ENCODE measurements around the gene PARPBP. TPM values are rescaled to one million over a fixed set of nuclear protein-coding genes. Genes with fewer than 3 reads are reported as not detected.

Gene PARPBP
- total and polyA plus RNA-seq, 2 of the 8 experiments (the other 6 are each of a cell fraction or from before 2014, with no cell fraction given), result 10.9 to 38.1 TPM

DNA sequence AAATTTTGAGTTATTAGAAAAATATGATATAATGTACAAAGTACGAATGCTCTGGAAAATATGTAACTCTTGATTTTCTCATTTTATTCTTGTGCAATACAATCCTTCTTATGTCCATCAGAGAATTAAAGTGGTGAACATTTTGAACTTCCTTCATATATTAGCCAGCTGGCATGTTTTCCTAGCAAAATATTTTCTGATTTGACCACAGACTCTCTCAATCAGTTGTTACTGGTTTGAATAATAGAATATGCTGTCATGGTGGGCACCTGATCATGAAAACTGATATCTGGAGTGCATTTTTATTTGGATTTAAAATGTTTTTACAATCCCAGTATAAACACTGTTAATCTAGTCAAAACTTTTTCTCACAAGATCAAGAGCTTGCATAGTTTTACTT, 24.2 kb downstream of the PARPBP start:
- no peak overlapping the region for H4K91ac ChIP-seq (replicated peaks; ENCODE audit: insufficient read length, low read length)
- no peak for TF ChIP-seq RFX5 (IDR thresholded peaks at IDR 0.05; ENCODE audit: borderline replicate concordance, low read depth, low read length)
- no peak for TF ChIP-seq TBP (IDR thresholded peaks at IDR 0.05; ENCODE audit: low read depth, low read length)
- TF ChIP-seq HDAC2 (IDR thresholded peaks at IDR 0.05; ENCODE audit: borderline replicate concordance in 1 of 2, low read depth in 2 of 2, low read length in 2 of 2), result no peak
- no peak for TF ChIP-seq SP2 (IDR thresholded peaks at IDR 0.05; ENCODE audit: low read length)
- TF ChIP-seq PHF8 (conservative IDR thresholded peaks at IDR 0.05; ENCODE audit: low read depth, low read length), result no peak
- no peak for TF ChIP-seq BCL11A (IDR thresholded peaks at IDR 0.05; ENCODE audit: low read depth in 2 of 2, low read length in 2 of 2)
- TF ChIP-seq, protein P1, sequence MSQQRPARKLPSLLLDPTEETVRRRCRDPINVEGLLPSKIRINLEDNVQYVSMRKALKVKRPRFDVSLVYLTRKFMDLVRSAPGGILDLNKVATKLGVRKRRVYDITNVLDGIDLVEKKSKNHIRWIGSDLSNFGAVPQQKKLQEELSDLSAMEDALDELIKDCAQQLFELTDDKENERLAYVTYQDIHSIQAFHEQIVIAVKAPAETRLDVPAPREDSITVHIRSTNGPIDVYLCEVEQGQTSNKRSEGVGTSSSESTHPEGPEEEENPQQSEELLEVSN (IDR thresholded peaks at IDR 0.05), result no peak
- no peak for TF ChIP-seq TEAD4 (IDR thresholded peaks at IDR 0.05; ENCODE audit: low read depth, low read length)
- no peak for TF ChIP-seq CEBPB (IDR thresholded peaks at IDR 0.05; ENCODE audit: low read depth, low read length)
- no peaks in the 10 kb centered on the region for H3K27me3 ChIP-seq (replicated peaks in 1 of 4; ENCODE audit: control insufficient read depth in 3 of 4, extremely low read depth in 1 of 4, insufficient read depth in 3 of 4, low read length in 3 of 4)
- no peaks in the 10 kb centered on the region for H4K20me1 ChIP-seq (replicated peaks in 1 of 2; ENCODE audit: control insufficient read depth in 1 of 2, insufficient read depth in 2 of 2, low read length in 2 of 2)
- no peak overlapping the region for H3K27ac ChIP-seq (ENCODE audit: low read depth, low read length)
- H4K5ac ChIP-seq (ENCODE audit: insufficient read length, low read depth, low read length), result no peak overlapping the region
- H3K23me2 ChIP-seq (ENCODE audit: low read depth, low read length), result no peaks in the 10 kb centered on the region
- ChIA-PET POLR2A (ENCODE audit: partially characterized antibody) (no interaction called here), CTCF (ENCODE audit: partially characterized antibody) (no interaction called here)
- H4K8ac ChIP-seq (ENCODE audit: extremely low read depth, insufficient read depth, low read length), result no peak overlapping the region
- 93% methylated on average over 1 of the region's 1 CpG; no CpG with 5 or more reads in 1 of the 2 experiments for WGBS, 2 experiments (ENCODE audit: extremely low coverage in 1 of 2, insufficient coverage in 1 of 2, insufficient read length in 1 of 2, insufficient replicate concordance in 2 of 2, low coverage in 1 of 2, low lambda C conversion rate in 2 of 2, missing lambda C conversion rate in 1 of 2)
- no peak overlapping the region for H2BK5ac ChIP-seq (ENCODE audit: low read depth, low read length)
- no peak overlapping the region for H2BK20ac ChIP-seq (ENCODE audit: low read length)
- no peak overlapping the region for H3K14ac ChIP-seq (ENCODE audit: insufficient read length)
- H3K36me3 ChIP-seq (ENCODE audit: control insufficient read depth in 2 of 4, insufficient read depth in 4 of 4, low read length in 3 of 4), result peaks cover 0 to 2% (median 0%) of the 10 kb centered on the region in 4 experiments; a peak in 3 of 8 replicates
- H3K9ac ChIP-seq (replicated peaks in 1 of 4; ENCODE audit: extremely low read depth in 1 of 4, low read depth in 3 of 4, low read length in 3 of 4), result no peak overlapping the region
- H3K56ac ChIP-seq (replicated peaks; ENCODE audit: insufficient read length, low read depth, low read length), result no peak overlapping the region
- H2BK15ac ChIP-seq (ENCODE audit: low read length), result no peak overlapping the region
- no peak overlapping the region for H3K4me3 ChIP-seq (ENCODE audit: extremely low read depth in 1 of 4, insufficient read depth in 2 of 4, low read depth in 3 of 4, low read length in 4 of 4)
- no peak for DNase-seq (ENCODE audit: low read depth in 1 of 2, low spot score in 2 of 2)
- no peak for FAIRE-seq
- no peaks in the 10 kb centered on the region for H3K9me3 ChIP-seq (ENCODE audit: insufficient read depth in 2 of 2, low read depth in 1 of 2, low read length in 1 of 2)
- no peak overlapping the region for H3K4me2 ChIP-seq (ENCODE audit: insufficient read depth in 1 of 2, low read depth in 2 of 2, low read length in 2 of 2)
- H3K79me2 ChIP-seq (ENCODE audit: control insufficient read depth in 1 of 2, insufficient read depth in 2 of 2, low read length in 2 of 2), result no peaks in the 10 kb centered on the region
- H3K18ac ChIP-seq (ENCODE audit: extremely low read depth, low read length), result no peak overlapping the region
- no peak overlapping the region for H3K4ac ChIP-seq (replicated peaks; ENCODE audit: insufficient read length, low read depth, low read length)
- H2AFZ ChIP-seq (ENCODE audit: low read length), result no peak overlapping the region
- H3K23ac ChIP-seq (ENCODE audit: insufficient read length), result no peak overlapping the region
- no peaks in the 10 kb centered on the region for H3K4me1 ChIP-seq (replicated peaks in 1 of 4; ENCODE audit: control insufficient read depth in 3 of 4, insufficient read depth in 4 of 4, low read length in 3 of 4)
- no peaks in the 10 kb centered on the region for H3K79me1 ChIP-seq (ENCODE audit: low read depth, low read length)
- no peak overlapping the region for H2BK120ac ChIP-seq (replicated peaks; ENCODE audit: low read depth, low read length)
- H2BK12ac ChIP-seq (ENCODE audit: low read depth, low read length), result no peak overlapping the region
- H2AK5ac ChIP-seq (ENCODE audit: low read depth, low read length), result no peak overlapping the region
